ENCODE measurements around the gene NRL.

The NRL gene

GRCh38 chr14:24123424-24124417, 9.0 kb upstream of the NRL start:
- TF ChIP-seq EZH2 (optimal IDR thresholded peaks at IDR 0.05; ENCODE audit: low read depth, low read length) (no peak), CTCF (IDR thresholded peaks at IDR 0.05; ENCODE audit: low read length) (no peak), EZH2phosphoT487 (IDR thresholded peaks at IDR 0.05; ENCODE audit: low read length) (no peak)
- Histone ChIP-seq H2AFZ (ENCODE audit: low read length) (no peak overlapping the region), H3K9me3 (replicated peaks; ENCODE audit: insufficient read depth, low read length) (no peaks in the 10 kb centered on the region), H3K79me2 (ENCODE audit: low read length) (no peaks in the 10 kb centered on the region), H3K4me2 (ENCODE audit: low read depth, low read length) (no peak overlapping the region), H3K27me3 (replicated peaks; ENCODE audit: insufficient read depth, low read length) (no peaks in the 10 kb centered on the region), H3K27ac (ENCODE audit: low read length) (no peak overlapping the region), H3F3A (ENCODE audit: insufficient read depth, low read length) (no peaks in the 10 kb centered on the region), H3K9ac (ENCODE audit: low read length) (no peak overlapping the region), H3K4me3 (ENCODE audit: low read length) (no peak overlapping the region), H3K36me3 (replicated peaks; ENCODE audit: insufficient read depth, low read length) (no peaks in the 10 kb centered on the region), H3K4me1 (ENCODE audit: low read length) (no peaks in the 10 kb centered on the region), H4K20me1 (ENCODE audit: insufficient read depth, low read length) (no peaks in the 10 kb centered on the region), H3K9me2 (replicated peaks; ENCODE audit: insufficient read depth, low read length) (no peaks in the 10 kb centered on the region)
- DNase-seq = no peak

- Histone ChIP-seq H3K27ac (ENCODE audit: low read length) (no peak overlapping the region), H3K36me3 (replicated peaks; ENCODE audit: insufficient read depth, low read length) (no peaks in the 10 kb centered on the region)
- TF ChIP-seq EZH2 (optimal IDR thresholded peaks at IDR 0.05; ENCODE audit: low read depth, low read length) = no peak
- no peak for TF ChIP-seq EZH2phosphoT487 (IDR thresholded peaks at IDR 0.05; ENCODE audit: low read length)
- TF ChIP-seq CTCF (IDR thresholded peaks at IDR 0.05; ENCODE audit: low read length) = no peak
These were observed 8.1 kb upstream of the NRL start for GRCh38 chr14:24122898-24123297.

DNA sequence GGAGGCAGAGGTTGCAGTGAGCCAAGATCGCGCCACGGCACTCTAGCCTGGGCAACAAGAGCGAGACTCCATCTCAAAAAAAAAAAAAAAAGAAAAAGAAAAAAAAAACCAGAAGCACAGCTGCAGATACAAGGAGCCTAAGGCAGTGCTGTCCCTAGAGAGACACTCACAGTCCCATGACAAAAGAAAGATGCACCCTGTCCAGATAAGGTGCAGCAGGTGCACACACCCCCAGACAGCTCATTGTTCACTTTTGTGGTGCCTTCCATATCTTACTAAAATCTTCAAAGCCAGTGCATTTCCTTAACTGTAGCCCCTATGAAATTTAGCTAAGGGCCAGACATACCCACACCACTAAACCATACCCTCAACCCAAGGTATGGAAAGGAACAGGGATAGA, 7.7 kb upstream of the NRL start:
- Histone ChIP-seq H3K9me2 (replicated peaks; ENCODE audit: insufficient read depth, low read length) (no peaks in the 10 kb centered on the region), H3K27me3 (replicated peaks; ENCODE audit: insufficient read depth, low read length) (no peaks in the 10 kb centered on the region), H2AFZ (ENCODE audit: low read length) (no peak overlapping the region), H3K27ac (ENCODE audit: low read length) (no peak overlapping the region), H3F3A (ENCODE audit: insufficient read depth, low read length) (no peaks in the 10 kb centered on the region), H3K79me2 (ENCODE audit: low read length) (no peaks in the 10 kb centered on the region), H3K4me1 (ENCODE audit: low read length) (no peaks in the 10 kb centered on the region), H3K4me2 (ENCODE audit: low read depth, low read length) (no peak overlapping the region), H4K20me1 (ENCODE audit: insufficient read depth, low read length) (no peaks in the 10 kb centered on the region), H3K9me3 (replicated peaks; ENCODE audit: insufficient read depth, low read length) (no peaks in the 10 kb centered on the region), H3K4me3 (ENCODE audit: low read length) (no peak overlapping the region), H3K9ac (ENCODE audit: low read length) (no peak overlapping the region), H3K36me3 (replicated peaks; ENCODE audit: insufficient read depth, low read length) (no peaks in the 10 kb centered on the region)
- TF ChIP-seq EZH2 (optimal IDR thresholded peaks at IDR 0.05; ENCODE audit: low read depth, low read length) (no peak), EZH2phosphoT487 (IDR thresholded peaks at IDR 0.05; ENCODE audit: low read length) (no peak), CTCF (IDR thresholded peaks at IDR 0.05; ENCODE audit: low read length) (no peak)
- DNase-seq = no peak

More at GRCh38 chr14:24122898-24123297, 8.1 kb upstream of the NRL start:
- Histone ChIP-seq H3K79me2 (ENCODE audit: low read length) (no peaks in the 10 kb centered on the region), H3K9ac (ENCODE audit: low read length) (no peak overlapping the region), H3K9me2 (replicated peaks; ENCODE audit: insufficient read depth, low read length) (no peaks in the 10 kb centered on the region), H2AFZ (ENCODE audit: low read length) (no peak overlapping the region), H3K4me2 (ENCODE audit: low read depth, low read length) (no peak overlapping the region), H3K27me3 (replicated peaks; ENCODE audit: insufficient read depth, low read length) (no peaks in the 10 kb centered on the region), H3K4me3 (ENCODE audit: low read length) (no peak overlapping the region), H3F3A (ENCODE audit: insufficient read depth, low read length) (no peaks in the 10 kb centered on the region), H3K4me1 (ENCODE audit: low read length) (no peaks in the 10 kb centered on the region), H4K20me1 (ENCODE audit: insufficient read depth, low read length) (no peaks in the 10 kb centered on the region), H3K9me3 (replicated peaks; ENCODE audit: insufficient read depth, low read length) (no peaks in the 10 kb centered on the region)
- DNase-seq = no peak

All from MM.1S (cell line).